Keratinocyte (primary cell): ENCODE data around the gene SEC16B. TPM values are rescaled to one million over a fixed set of nuclear protein-coding genes. Genes with fewer than 3 reads are reported as not detected.

ENCODE experiments used
- DNase-seq: peaks from one replicate; pipeline ENCODE4 v3.0.0-alpha.2; 2011; ENCODE audit warnings: low read depth, missing footprints, low spot score
- FAIRE-seq: peaks from 2 replicates; lab custom pipeline; 2011; peaks lifted over from hg19 to GRCh38; lab: Jason Lieb, UNC
- H2AFZ ChIP-seq: 2 replicates; pipeline ENCODE4 v1.6.0; 2012; ENCODE audit warnings: low read length, control low read depth, inconsistent platforms; ENCODE audit not compliant: control insufficient read depth
- H3K27ac ChIP-seq: 2 replicates; pipeline ENCODE4 v1.5.1; 2011; ENCODE audit warnings: low read length; ENCODE audit not compliant: control insufficient read depth, insufficient read depth
- H3K27me3 ChIP-seq: 3 replicates; pipeline ENCODE4 v1.6.0; 2011; ENCODE audit warnings: low read length; ENCODE audit not compliant: control insufficient read depth, insufficient read depth; ENCODE audit errors: extremely low read depth
- H3K36me3 ChIP-seq, 2 experiments: 2 replicates in 1 of 2; 3 replicates in 1 of 2; pipeline ENCODE4 v1.5.1; 2011; ENCODE audit warnings: low read length in 2 of 2, mild to moderate bottlenecking in 1 of 2; ENCODE audit not compliant: control insufficient read depth in 2 of 2, insufficient read depth in 2 of 2; ENCODE audit errors: extremely low read depth in 1 of 2
- H3K4me1 ChIP-seq: 3 replicates; pipeline ENCODE4 v1.5.1; 2011; ENCODE audit warnings: low read length; ENCODE audit not compliant: control insufficient read depth, insufficient read depth; ENCODE audit errors: extremely low read depth
- H3K4me2 ChIP-seq: 3 replicates; pipeline ENCODE4 v1.6.0; 2011; ENCODE audit warnings: low read depth, low read length; ENCODE audit not compliant: control insufficient read depth, insufficient read depth; ENCODE audit errors: extremely low read depth
- H3K4me3 ChIP-seq, 3 experiments: fragments of 200-600 bp in 1 of 3; sonication (generic) in 1 of 3; 2 replicates in 2 of 3; 3 replicates in 1 of 3; pipeline ENCODE4 v1.5.1; 2011 to 2016; ENCODE audit warnings: low read length in 3 of 3, mild to moderate bottlenecking in 3 of 3, control low read depth in 2 of 3, inconsistent platforms in 1 of 3, low read depth in 1 of 3, mixed read lengths in 1 of 3, mixed run types in 1 of 3, moderate library complexity in 1 of 3; ENCODE audit not compliant: control insufficient read depth in 2 of 3, insufficient read depth in 2 of 3; ENCODE audit errors: extremely low read depth in 1 of 3
- H3K79me2 ChIP-seq: 2 replicates; pipeline ENCODE4 v1.6.0; 2012; ENCODE audit warnings: low read length; ENCODE audit not compliant: control insufficient read depth, insufficient read depth
- H3K9ac ChIP-seq: 3 replicates; pipeline ENCODE4 v1.6.0; 2011; ENCODE audit warnings: low read length; ENCODE audit not compliant: control insufficient read depth, insufficient read depth; ENCODE audit errors: extremely low read depth
- H3K9me1 ChIP-seq: 3 replicates; pipeline ENCODE4 v1.6.0; 2011; ENCODE audit warnings: low read length; ENCODE audit not compliant: control insufficient read depth, insufficient read depth; ENCODE audit errors: extremely low read depth
- H3K9me3 ChIP-seq: 2 replicates; pipeline ENCODE4 v1.5.1; 2012; ENCODE audit warnings: low read depth, low read length; ENCODE audit not compliant: control insufficient read depth
- H4K20me1 ChIP-seq: 3 replicates; pipeline ENCODE4 v1.6.0; 2011; ENCODE audit warnings: low read length; ENCODE audit not compliant: control insufficient read depth, insufficient read depth; ENCODE audit errors: extremely low read depth
- EZH2 ChIP-seq: IDR thresholded peaks from one replicate; pipeline ENCODE4 v1.6.1; 2012; ENCODE audit warnings: inconsistent platforms, mild to moderate bottlenecking, low read length, moderate library complexity
- dilution Hi-C: fragments of 300-500 bp; cut with MboI; formaldehyde crosslinking; loops from one replicate; pipeline ENCODE4 v1.7.0; 2020; ENCODE audit warnings: low sequenced_read_pairs; ENCODE audit not compliant: extremely low pct_ligation_motif_present
- polyA plus RNA-seq, 5 experiments: library from polyadenylated mRNA; depleted of rRNA in 3 of 5; stranded (reverse) in 3 of 5; stranded (forward) in 1 of 5; unstranded in 1 of 5; fragments of >200 nt; gene quantifications; 1 replicate in 1 of 5; 2 replicates in 3 of 5; 3 replicates in 1 of 5; pipeline versions ENCODE4 v1.2.1 to v1.2.3, GENCODE V29; 2011 to 2012; ENCODE audit warnings: missing spikeins in 2 of 5, low read depth in 1 of 5, low replicate concordance in 1 of 5
- TF ChIP-seq, protein P1 (sequence below), 3 experiments: IDR thresholded peaks in 1 of 3; conservative IDR thresholded peaks in 1 of 3; optimal IDR thresholded peaks in 1 of 3; 2 replicates in 2 of 3; 3 replicates in 1 of 3; pipeline versions ENCODE3 to v1.5.1; 2011; ENCODE audit warnings: low read length in 3 of 3, mild to moderate bottlenecking in 3 of 3, moderate library complexity in 2 of 3, control low read depth in 1 of 3, inconsistent platforms in 1 of 3; ENCODE audit not compliant: insufficient read depth in 2 of 3; ENCODE audit errors: extremely low read depth in 1 of 3

Gene SEC16B
- polyA plus RNA-seq, 1 donor (not counting 4 experiments of a cell fraction or from before 2014, with no cell fraction given) = 1.2 TPM

DNA sequence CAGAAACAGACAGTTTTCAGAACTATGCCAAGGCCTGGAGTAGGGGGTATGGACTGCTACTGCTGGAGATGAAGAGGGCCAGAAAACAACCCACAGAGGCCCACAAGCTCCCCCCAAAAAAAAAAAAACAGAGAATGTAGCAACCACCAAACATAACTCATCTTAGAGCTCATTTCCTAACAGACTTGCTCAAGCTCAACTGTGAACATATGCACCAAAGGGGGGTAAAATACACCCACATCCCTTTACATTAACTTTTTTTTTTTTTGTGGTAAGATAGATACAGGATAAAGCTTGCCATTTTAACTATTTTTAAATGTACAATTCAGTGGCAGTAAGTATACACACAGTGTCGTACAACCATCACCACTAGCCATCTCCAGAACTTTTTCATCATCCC, 36.0 kb downstream of the SEC16B start:
- TF ChIP-seq EZH2 = no peak
- TF ChIP-seq, protein P1, sequence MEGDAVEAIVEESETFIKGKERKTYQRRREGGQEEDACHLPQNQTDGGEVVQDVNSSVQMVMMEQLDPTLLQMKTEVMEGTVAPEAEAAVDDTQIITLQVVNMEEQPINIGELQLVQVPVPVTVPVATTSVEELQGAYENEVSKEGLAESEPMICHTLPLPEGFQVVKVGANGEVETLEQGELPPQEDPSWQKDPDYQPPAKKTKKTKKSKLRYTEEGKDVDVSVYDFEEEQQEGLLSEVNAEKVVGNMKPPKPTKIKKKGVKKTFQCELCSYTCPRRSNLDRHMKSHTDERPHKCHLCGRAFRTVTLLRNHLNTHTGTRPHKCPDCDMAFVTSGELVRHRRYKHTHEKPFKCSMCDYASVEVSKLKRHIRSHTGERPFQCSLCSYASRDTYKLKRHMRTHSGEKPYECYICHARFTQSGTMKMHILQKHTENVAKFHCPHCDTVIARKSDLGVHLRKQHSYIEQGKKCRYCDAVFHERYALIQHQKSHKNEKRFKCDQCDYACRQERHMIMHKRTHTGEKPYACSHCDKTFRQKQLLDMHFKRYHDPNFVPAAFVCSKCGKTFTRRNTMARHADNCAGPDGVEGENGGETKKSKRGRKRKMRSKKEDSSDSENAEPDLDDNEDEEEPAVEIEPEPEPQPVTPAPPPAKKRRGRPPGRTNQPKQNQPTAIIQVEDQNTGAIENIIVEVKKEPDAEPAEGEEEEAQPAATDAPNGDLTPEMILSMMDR (optimal IDR thresholded peaks at IDR 0.05 in 1 of 3, IDR thresholded peaks at IDR 0.05 in 1 of 3, conservative IDR thresholded peaks at IDR 0.05 in 1 of 3; ENCODE audit: extremely low read depth in 1 of 3, insufficient read depth in 2 of 3, low read length in 3 of 3) = no peak

DNA sequence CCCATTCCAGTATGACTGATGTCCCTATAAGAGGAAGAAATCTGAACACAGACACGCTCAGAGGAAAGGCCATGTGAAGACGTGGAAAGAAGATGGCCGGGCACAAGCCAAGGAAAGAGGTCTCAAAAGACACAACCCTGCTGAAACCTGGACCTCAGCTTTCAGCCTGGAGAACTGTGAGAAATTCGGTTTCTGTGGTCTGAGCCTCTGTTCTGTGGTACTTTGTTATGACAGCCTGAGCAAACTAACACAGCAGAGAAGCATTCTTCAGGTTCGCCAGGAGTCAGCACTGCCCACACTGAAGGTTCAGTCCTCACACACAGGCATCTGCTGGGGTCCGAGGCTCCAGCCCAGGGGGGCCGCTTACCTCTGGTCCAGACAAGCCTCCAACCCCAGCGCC, 37.7 kb downstream of the SEC16B start:
- no peaks in the 10 kb centered on the region for H3K9me3 ChIP-seq
- no peaks in the 10 kb centered on the region for H3K79me2 ChIP-seq
- no peaks in the 10 kb centered on the region for H3K27me3 ChIP-seq
- no peak overlapping the region for H3K9ac ChIP-seq
- H3K4me1 ChIP-seq = peaks cover 12% of the 10 kb centered on the region
- no peaks in the 10 kb centered on the region for H3K36me3 ChIP-seq
- dilution Hi-C loops = loop anchor here (25.0 kb wide), 1 partner anchor 670 kb away; no protein-coding TSS in a partner anchor
- no peak overlapping the region for H3K27ac ChIP-seq
- TF ChIP-seq, protein P1 (optimal IDR thresholded peaks at IDR 0.05 in 1 of 3, IDR thresholded peaks at IDR 0.05 in 1 of 3, conservative IDR thresholded peaks at IDR 0.05 in 1 of 3; ENCODE audit: extremely low read depth in 1 of 3, insufficient read depth in 2 of 3, low read length in 3 of 3) = no peak
- TF ChIP-seq EZH2 = no peak
- H2AFZ ChIP-seq = no peak overlapping the region
- DNase-seq = no peak
- FAIRE-seq = no peak
- no peak overlapping the region for H3K4me2 ChIP-seq
- no peak overlapping the region for H3K4me3 ChIP-seq
- no peaks in the 10 kb centered on the region for H3K9me1 ChIP-seq
- no peaks in the 10 kb centered on the region for H4K20me1 ChIP-seq

More for the DNA sequence above, 36.0 kb downstream of the SEC16B start:
- H3K4me1 ChIP-seq = no peaks in the 10 kb centered on the region
- H2AFZ ChIP-seq = no peak overlapping the region
- H3K9ac ChIP-seq = no peak overlapping the region
- no peaks in the 10 kb centered on the region for H3K9me1 ChIP-seq
- no peak overlapping the region for H3K4me3 ChIP-seq
- dilution Hi-C loops = loop anchor here (25.0 kb wide), 1 partner anchor 672 kb away; no protein-coding TSS in a partner anchor
- H3K27me3 ChIP-seq = no peaks in the 10 kb centered on the region
- H4K20me1 ChIP-seq = no peaks in the 10 kb centered on the region
- H3K4me2 ChIP-seq = no peak overlapping the region
- no peak overlapping the region for H3K27ac ChIP-seq
- H3K36me3 ChIP-seq = no peaks in the 10 kb centered on the region
- no peak for FAIRE-seq
- no peaks in the 10 kb centered on the region for H3K9me3 ChIP-seq
- H3K79me2 ChIP-seq = no peaks in the 10 kb centered on the region
- DNase-seq = no peak
